ENCODE data around the gene KLHL28.
A peak's percentile ranks its signal among the peaks of the same experiment; 100 is the strongest.

Gene KLHL28, protein sequence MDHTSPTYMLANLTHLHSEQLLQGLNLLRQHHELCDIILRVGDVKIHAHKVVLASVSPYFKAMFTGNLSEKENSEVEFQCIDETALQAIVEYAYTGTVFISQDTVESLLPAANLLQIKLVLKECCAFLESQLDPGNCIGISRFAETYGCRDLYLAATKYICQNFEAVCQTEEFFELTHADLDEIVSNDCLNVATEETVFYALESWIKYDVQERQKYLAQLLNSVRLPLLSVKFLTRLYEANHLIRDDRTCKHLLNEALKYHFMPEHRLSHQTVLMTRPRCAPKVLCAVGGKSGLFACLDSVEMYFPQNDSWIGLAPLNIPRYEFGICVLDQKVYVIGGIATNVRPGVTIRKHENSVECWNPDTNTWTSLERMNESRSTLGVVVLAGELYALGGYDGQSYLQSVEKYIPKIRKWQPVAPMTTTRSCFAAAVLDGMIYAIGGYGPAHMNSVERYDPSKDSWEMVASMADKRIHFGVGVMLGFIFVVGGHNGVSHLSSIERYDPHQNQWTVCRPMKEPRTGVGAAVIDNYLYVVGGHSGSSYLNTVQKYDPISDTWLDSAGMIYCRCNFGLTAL

DNA sequence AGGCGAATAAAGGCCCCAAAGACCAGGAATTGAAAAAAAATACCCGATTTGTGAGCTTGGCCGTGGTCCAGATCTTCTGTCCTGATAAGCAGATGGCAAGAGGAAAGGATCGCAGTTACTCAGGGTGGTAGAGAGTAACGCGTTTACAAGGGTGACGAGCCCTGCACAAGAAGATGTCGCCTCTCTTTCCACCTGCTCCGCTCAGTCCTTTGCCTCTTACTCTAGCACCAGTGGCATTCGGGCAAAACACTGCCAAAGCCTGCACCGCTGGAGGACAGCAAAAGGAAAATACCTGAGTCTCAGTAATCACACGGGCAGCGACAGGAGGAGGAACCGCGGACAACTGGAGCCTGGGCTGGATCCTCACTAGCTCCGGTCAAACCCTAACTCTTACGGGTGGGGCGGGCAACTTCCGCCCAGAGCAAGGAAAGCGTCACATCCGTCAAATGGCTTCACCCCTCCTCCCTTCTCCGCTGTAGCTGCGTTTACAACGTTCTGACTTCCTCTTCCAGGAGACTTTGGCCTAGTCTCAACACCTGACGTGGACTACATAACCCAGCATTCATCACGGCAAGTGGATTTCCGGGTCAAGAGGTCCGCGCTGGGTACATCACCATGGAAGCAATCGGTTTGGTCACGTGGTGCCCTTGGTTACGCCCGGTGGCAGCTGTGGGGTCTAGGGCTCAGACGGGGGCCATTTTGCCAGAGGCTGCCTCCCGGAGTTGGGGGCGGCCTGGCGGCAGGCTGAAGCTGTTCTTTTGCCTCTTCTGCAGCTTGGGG is at the start of gene KLHL28, which contains the start of gene TOGARAM1:
Gene KLHL28, minus strand, starts transcription at position 394 of the 780 bp plus-strand sequence. CDS start 16,019 bp downstream, outside the sequence.
Gene TOGARAM1, plus strand, starts transcription at position 637 of the 780 bp plus-strand sequence. CDS start 232 bp downstream, outside the sequence.
- DNase-seq = peak; percentile 95

DNA sequence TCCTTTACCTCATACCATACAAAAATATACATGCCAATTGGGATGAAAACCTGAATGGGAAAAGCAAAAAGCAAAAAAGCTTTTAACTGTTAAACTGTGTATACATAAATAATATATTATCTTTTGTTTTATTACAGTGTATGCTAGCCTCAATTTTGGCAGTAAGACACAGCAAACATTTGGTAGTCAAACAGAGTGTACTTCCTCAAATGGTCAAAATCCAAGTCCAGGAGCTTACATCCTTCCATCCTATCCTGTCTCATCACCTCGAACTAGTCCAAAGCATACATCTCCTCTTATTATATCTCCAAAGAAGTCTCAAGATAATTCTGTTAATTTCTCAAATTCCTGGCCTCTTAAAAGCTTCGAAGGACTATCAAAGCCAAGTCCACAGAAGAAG is 42.2 kb upstream of the KLHL28 start:
- no peak for DNase-seq

DNA sequence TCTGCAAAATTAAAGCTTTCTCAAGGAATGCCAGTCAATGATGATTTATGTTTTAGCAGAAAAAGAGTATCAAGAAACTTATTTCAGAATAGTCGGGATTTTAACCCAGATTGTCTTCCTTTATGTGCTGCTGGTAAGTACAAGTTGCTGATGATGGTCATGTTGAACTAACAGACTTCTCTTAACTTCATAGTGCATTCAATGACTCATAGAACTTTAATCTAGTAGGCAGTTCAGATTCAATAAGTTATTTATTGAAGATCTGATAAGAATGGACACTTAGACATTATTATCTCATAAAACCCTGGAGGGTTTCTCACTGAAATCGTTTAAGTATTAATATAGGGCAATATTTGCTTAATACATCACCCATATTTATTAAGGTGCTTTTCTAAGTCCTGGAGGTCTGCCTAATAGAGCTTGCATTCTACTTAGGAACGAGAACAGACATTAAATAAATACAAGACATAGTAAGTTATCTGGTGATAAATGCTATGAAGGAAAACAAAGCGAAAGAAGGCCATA is 34.1 kb upstream of the KLHL28 start:
- no peak for DNase-seq

DNA sequence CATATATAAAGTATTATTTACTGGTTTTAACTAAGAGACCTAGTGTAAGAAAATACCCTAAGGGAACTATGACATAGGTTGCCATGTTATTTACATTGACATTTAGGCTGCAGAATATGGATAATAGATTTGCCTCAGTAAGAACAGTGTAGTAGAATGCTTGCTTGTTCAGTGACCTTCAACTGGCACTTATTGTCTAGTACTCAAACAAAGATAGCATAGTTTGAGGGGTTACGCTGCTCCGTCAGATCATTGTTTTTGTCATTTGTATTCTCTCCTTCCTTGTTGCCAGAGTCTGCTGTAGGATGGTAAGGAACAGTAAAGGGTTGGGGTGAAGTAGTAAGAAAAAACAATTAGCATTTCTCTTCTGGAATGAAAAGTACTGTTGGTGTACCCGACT is 33.4 kb upstream of the KLHL28 start:
- no peak for DNase-seq

DNA sequence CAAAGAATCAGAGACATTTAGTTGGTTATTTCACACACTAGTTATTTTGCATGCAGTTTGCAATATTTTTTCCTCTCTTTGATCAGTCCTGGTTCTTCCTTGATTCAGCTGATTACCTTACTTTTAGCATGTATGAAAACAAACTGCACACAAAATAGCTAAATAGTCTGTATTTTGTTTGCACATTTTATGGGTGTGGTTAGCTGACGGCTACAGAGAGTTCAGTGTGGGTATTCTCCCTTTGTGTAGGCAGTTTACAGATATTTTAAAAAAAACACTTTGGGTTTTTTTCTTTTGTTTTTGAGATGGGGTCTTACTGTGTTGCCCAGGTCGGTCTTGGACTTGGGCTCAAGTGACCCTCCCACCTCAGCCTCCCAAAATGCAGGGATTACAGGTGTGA is 28.8 kb upstream of the KLHL28 start:
- DNase-seq = no peak

DNA sequence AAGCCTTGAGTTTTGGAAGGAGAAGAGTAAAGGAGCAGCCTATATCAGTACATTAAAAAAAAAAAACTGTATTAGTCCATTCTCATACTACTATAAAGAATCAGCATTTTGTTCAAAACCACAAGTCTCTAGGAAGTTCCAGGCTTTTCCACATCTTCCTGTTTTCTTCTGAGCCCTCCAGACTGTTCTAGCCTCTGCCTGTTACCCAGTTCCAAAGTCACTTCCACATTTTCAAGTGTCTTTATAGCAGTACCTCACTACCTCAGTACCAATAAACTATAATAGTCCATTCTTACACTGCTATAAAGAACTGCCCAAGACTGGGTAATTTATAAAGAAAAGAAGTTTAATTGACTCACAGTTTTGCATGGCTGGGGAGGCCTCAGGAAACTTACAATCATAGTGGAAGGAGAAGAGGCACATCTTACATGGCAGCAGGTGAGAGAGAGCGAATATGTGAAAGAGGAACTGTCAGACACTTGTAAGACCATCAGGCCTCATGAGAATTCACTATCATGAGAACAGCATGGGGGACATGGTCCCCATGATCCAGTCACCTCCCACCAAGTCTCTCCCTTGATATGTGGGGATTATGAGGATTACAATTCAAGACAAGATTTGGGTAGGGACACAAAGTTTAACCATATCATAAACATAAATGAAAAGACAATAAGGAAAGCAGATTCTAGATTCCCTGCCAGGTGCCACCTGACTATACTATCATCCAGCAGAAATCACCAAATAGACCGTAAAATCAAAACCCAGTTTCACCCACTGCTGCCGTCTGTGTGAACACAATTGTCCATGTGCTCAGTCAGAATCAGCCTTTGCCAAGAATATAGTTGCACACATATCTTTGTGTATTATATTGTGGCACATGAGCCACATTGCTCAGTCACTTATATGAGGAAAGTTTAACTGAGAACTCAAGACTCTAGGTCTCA is 28.0 kb upstream of the KLHL28 start:
- DNase-seq = no peak

DNA sequence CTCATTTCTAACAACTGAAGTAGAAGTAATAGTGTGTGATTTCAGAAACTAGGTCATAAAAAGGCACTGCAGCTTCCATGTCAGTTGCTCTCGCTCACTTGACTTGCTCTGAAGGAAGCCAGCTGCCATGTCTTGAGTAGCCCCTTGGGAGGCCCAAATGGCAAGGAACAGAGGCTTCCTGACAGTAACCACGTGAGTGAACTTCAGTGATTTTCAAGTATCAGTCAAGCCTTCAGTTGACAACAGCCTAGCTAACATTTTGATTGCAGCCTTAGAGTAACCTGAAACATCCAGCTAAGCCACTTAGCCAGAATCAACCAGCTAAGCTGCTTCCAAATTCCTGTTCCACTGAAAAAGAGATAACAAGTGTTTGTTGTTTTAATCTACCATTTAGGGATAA is 26.9 kb upstream of the KLHL28 start:
- no peak for DNase-seq

DNA sequence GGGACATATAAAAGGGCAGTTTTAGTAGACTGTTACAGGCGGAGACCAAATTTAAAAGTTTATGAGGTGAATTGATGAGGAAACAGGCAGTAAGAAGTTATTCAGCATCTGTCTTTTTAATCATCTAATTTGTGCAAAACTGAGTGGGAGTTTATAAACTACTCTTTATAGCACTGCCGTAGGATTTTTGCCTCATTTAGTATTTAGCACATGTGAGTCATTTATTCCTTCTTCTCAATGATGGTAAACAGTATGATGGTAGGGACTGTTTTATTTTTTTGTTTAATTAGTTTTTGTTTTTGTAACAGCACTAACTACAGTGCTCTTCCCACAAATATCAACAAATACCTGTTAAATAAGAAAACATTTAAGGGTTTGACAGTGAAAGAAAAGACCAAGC is 20.8 kb upstream of the KLHL28 start:
- no peak for DNase-seq

DNA sequence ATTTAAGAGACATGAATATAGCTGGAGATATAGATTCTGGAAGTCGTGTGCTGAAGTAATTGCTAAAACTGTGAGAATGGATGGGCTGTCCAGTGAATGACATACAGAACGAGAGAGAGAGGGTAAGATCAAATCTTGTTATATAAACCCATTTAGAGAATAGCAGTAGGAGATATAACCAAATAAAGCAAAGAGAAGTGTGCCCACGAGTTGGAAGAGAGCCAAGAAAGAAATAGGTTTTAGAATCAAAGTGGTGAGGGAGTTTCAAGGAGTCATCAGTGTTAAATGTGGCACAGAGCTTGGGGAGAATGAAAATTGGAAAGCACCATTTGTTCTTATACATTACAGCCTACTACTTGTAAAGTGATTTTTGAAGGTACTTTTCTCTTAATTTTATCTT is 19.5 kb upstream of the KLHL28 start:
- no peak for DNase-seq

DNA sequence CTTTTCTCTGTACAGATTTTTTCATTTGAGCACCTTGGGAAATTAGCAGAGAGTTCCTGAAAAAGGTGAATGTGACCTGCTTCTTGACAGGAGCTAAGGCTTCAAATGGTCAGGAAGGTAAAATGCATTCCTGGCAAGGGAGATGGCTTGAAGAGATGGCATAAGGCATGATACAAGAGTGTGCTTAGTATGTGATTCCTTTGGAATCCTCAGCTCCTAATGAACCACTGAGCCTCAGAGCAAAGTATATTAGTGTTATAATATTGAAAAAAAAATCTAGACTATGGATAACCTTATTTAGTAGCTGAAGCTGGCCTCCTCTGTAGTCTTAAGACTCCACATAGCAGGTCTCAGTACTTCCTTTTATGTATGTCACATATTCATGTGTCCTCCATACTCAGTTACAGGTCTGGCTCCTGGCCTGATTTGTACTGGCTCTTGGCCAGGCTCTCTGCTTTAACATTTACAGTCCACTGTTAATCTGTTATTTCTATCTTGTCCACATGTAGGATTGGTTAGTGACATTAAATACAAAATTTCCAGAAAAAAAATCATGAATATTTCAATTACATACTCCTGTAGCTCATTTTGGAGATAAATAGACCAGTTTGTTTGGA is 18.1 kb upstream of the KLHL28 start:
- DNase-seq = no peak

DNA sequence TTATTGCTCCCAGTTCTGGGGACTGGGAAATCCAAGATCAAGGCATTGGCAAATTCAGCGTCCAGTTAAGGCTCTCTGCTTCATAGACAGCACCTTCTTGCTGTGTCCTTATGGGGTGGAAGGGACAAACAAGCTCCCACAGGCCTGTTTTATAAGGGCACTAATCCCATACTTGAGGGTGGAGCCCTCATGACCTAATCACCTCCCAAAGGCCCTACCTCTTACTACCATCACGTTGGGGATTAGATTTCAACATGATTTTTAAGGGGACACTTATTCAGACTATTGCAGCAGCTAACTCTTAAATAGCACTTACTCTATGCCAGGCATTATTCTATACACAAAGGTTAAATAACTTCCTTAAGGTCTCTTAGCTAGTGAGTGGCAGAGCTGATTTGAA is 17.5 kb upstream of the KLHL28 start:
- DNase-seq = no peak

DNA sequence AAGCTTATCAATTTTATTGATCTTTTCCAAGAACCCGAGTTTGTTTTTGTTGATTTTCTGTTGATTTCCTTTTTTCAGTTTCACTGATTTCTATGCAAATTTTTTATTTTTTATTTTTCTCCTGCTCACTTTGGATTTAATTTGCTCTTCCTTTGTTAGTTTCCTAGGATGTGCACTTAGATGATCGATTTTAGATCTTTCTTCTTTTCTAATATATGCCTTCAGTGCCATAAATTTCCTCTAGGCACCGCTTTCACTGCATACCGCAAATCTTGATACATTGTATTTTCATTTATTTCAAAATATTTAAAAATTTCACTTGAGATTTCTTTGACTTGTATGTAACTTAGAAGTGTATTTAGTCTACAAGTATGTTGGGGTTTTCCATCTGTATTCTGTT is 9.7 kb upstream of the KLHL28 start:
- no peak for DNase-seq

DNA sequence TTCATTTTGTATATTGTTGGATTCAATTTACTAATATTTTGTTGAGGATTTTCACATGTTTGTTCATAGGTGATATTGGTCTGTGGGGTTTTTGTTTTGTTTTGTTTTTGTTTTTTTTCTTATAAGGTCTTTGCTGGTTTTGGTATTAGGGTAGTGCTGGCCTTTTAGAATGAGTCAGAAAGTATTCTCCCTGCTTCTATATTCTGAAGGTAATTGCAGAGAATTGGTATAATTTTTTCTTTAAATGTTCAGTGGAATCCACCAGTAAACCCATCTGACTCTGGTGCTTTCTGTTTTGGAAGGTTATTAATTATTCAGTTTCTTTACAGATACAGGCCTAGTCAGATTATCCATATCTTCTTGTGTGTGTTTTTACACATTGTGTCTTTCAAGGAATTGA is 9.2 kb upstream of the KLHL28 start:
- no peak for DNase-seq

DNA sequence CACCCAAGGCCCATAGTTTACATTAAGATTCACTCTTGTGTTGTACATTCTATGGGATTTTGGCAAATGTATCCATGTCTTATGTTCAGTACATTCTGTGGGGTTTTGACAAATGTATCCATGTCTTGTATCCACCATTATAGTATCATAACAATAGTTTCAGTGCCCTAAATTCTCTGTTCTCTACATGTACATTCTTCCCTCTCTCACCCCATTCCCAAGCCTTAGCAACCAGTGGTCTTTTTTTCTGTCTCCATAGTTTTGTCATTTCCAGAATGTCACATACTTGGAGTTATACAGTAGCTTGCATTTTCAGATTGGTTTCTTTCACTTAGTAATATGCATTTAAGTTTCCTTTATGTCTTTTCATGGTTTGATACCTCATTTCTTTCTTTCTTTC is 7.0 kb upstream of the KLHL28 start:
- DNase-seq = no peak

DNA sequence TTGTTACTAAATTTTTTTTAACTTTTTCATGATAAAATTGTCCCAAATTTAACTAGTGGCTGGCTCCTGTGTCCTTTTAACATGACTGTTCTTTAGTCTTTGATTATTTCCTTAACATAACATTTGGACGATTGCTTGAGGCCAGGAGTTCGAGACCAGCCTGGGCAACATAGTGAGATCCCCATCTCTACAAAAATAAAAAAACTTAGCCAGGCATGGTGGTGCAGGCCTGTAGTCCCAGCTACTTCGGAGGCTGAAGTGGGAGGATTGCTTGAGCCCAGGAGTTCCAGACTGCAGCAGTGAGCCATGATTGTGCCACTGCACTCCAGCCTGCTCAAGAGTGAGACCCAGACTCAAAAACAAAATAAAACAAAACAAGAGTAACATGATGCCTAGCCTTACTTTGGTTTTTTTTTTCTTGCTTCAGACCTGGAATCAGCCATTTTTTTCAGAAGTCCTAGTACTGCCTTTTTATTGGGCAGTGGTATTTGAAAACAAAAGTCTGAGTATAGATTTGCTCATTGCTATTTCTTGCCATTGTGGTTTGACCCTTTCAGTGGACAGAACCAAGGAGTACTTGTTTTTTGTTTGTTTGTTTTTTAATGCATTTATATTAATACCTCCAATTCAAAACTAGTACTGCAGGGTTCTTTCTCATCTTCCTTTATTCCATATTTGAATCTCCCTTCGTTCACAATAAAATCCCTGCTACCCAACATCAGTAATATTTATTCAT is 5.0 kb upstream of the KLHL28 start:
- DNase-seq = no peak

DNA sequence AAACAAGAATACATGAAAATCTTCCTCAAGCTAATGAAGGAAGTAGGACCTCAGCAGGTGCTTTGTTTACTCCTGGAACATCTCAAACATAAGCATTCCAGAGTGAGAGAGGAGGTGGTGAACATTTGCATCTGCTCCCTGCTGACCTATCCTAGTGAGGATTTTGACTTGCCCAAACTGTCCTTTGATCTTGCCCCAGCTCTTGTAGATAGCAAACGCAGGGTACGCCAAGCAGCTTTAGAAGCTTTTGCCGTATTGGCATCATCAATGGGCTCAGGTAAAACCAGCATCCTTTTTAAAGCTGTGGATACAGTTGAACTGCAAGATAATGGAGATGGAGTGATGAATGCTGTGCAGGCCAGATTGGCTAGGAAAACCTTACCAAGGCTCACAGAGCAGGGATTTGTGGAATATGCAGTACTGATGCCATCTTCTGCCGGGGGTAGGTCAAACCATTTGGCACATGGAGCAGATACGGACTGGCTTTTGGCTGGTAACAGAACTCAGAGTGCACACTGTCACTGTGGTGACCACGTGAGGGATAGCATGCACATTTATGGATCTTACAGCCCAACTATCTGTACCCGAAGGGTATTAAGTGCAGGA is 2.1 kb upstream of the KLHL28 start:
- DNase-seq = no peak

DNA sequence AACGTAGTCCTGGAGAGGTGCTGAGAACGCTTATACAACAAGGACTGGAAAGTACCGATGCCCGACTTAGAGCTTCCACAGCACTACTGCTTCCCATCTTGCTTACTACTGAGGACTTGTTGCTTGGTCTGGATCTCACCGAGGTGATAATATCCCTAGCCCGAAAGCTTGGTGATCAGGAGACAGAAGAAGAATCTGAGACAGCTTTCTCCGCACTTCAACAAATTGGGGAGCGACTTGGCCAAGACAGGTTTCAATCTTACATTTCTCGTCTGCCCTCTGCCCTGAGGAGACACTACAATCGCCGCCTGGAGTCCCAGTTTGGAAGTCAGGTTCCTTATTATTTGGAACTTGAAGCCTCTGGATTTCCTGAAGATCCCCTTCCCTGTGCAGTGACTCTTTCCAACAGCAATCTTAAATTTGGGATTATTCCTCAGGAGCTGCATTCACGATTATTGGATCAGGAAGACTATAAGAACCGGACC is 1.3 kb upstream of the KLHL28 start:
- no peak for DNase-seq

DNA sequence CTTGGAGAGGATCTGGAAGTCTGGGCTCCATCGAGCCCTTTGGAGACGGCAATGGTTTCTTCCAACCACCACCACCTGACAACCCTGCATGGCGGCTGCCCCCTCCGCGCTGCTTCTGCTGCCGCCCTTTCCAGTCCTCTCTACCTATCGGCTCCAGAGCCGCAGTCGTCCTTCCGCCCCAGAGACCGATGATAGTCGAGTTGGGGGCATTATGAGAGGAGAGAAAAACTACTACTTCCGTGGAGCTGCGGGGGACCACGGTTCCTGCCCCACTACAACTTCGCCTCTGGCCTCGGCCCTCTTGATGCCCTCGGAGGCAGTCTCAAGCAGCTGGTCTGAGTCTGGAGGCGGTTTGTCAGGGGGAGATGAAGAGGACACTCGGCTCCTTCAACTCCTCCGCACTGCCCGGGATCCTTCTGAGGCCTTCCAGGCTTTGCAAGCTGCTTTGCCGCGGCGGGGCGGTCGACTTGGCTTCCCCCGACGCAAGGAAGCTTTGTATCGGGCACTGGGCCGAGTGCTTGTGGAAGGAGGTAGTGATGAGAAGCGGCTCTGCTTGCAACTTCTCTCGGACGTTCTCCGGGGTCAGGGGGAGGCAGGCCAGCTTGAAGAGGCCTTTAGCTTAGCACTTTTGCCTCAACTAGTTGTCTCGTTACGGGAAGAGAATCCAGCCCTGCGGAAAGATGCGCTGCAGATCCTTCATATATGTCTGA is 742 bp upstream of the KLHL28 start:
- DNase-seq = peak; percentile 6 to 9

DNA sequence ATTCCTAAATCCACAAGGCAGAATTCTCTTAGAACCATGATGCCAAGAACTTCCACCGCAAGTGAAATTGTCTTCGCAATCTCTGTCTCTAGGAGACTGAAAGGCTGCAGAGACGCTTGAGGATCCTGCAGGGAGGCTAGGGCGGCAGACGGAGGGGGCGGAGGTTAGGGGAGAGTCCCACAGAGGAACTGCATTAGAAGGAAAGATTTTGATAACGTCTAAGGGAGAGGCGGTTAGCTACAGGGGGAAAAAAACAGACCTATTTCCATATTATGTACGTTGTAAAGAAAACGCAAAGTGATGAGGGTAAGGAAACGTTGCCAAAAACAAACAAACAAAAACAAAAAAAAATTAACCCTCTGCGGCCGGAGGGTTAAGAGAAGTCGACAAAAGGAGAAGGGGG is 595 bp downstream of the KLHL28 start:
- DNase-seq = peak; percentile 44 to 59

DNA sequence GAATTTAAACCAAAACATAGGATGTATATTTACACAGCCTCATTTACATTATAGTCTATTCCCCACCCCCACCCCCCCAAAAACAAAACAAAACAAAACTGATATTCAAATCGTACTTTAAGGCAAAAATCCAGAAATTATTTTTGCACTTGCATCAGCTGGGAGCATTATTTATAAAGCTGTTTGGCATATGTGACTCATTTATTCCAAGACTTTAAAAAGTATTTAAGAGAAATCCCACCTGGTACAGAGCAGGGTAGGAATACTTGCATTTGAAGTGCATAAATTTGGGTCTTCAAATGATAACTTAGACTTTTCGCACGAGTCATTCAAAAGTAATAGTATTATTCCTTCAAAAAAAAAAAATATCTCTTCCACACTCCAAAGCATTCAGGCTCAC is 1.1 kb downstream of the KLHL28 start:
- no peak for DNase-seq

All from activated CD4-positive, alpha-beta T cell treated with anti-CD3 and anti-CD28 coated beads, Interleukin-2, amount 50 U/mL, for 4 hours (primary cell).